Anterior cingulate cortex (tissue), 58 donors: ENCODE data around the gene CEP95.
"Not testable (repeated sequence)": the region's sequence is repeated elsewhere in the genome, so short reads cannot be mapped to it uniquely, and the experiment has no call there.

Experiments
- DNase-seq, 58 donors: peaks; one replicate each; lab custom pipeline; 2025; lab: John Stamatoyannopoulos, UW

Gene CEP95

GRCh38 chr17:64494121-64494520 is 12.7 kb upstream of the CEP95 start:
- DNase-seq, result no peak

GRCh38 chr17:64495300-64495699 is 11.5 kb upstream of the CEP95 start:
- DNase-seq, result not testable (repeated sequence)

- DNase-seq, result peak in 2 of 58 donors; percentile 48 to 54
These were observed 10.4 kb upstream of the CEP95 start for GRCh38 chr17:64496348-64496785.

- DNase-seq, result peak; percentile 36 to 94 (median 83)
These were observed 9.8 kb upstream of the CEP95 start, which contains the start of gene POLG2 for GRCh38 chr17:64496786-64497564. Gene POLG2, minus strand, starts transcription at chr17:64497054. Its CDS starts 86 bp downstream, at chr17:64496968.

- DNase-seq, result peak in 3 of 58 donors; percentile 8 to 36 (median 12)
These were observed 9.2 kb upstream of the CEP95 start for GRCh38 chr17:64497565-64498035.

- no peak for DNase-seq
These were observed 8.2 kb upstream of the CEP95 start for GRCh38 chr17:64498308-64499203.

- DNase-seq, result no peak
These were observed 6.8 kb upstream of the CEP95 start for GRCh38 chr17:64499805-64500486.

GRCh38 chr17:64500487-64500859 is 6.3 kb upstream of the CEP95 start:
- DNase-seq, result no peak

GRCh38 chr17:64500862-64501765 is 5.7 kb upstream of the CEP95 start:
- DNase-seq, result no peak

- DNase-seq, result no peak
These were observed 4.8 kb upstream of the CEP95 start for GRCh38 chr17:64502021-64502420.

GRCh38 chr17:64502809-64503208 is 4.0 kb upstream of the CEP95 start:
- no peak for DNase-seq

GRCh38 chr17:64503341-64503740 is 3.4 kb upstream of the CEP95 start:
- no peak for DNase-seq

GRCh38 chr17:64503821-64504768 is 2.7 kb upstream of the CEP95 start:
- no peak for DNase-seq

GRCh38 chr17:64504769-64505339 is 1.9 kb upstream of the CEP95 start:
- no peak for DNase-seq

GRCh38 chr17:64505340-64506200 is 1.2 kb upstream of the CEP95 start:
- DNase-seq, result peak in 57 of 58 donors; percentile 38 to 91 (median 81)

- DNase-seq, result peak; percentile 83 to 100 (median 96)
These were observed 589 bp upstream of the CEP95 start, which contains the start of gene DDX5 for GRCh38 chr17:64506201-64506575. Gene DDX5, minus strand, starts transcription at chr17:64506289. Its CDS starts 170 bp downstream, at chr17:64506119.

- DNase-seq, result peak in 11 of 58 donors; percentile 4 to 62 (median 32)
These were observed 621 bp downstream of the CEP95 start for GRCh38 chr17:64507413-64507782.
